GM19468 (cell line): ENCODE data around the gene DNASE1L3.
"Not testable (repeated sequence)": the region's sequence is repeated elsewhere in the genome, so short reads cannot be mapped to it uniquely, and the experiment has no call there.

Experiments used
- ATAC-seq: cut with Tn5 transposase; IDR thresholded peaks from one replicate; pipeline ENCODE4 v1.9.1; 2021; ENCODE audit warnings: mild to moderate bottlenecking, moderate library complexity, moderate number of reproducible peaks; ENCODE audit not compliant: unreplicated experiment; ENCODE audit errors: extremely low read depth

DNASE1L3 gene

DNA sequence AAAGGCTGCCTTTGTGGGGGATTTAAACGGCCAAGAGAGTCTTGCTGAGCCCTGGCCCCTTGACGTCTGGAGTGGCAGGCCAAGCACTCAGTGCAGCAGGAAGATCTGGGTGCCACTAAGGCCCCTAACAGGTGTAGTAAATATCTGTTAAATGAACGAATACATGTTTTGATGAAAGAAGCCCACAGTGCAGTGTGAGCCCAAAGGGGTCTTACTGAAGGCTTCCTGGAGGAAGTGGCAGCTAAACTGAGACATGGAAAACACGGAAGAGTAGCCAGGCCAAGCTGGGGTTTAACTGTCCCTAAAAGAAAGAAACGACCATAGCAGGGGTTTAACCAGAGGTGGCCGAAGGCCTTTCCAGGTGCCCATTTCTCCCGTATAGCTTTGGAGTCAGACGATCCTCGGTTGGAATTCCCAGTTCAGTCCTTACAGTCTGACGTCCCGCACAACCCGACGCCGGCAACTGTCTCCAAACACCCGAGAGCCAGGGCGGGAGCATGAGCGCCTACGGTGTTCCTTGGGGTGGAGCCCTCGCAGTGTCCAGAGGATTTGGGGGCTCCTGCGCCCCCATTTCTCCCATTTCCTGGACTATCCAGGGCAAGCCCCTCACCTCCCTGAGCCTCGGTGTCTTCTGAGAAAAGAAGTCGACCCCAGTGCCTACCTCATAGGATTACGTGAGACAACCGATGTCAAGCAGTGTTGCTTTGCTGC, 25.9 kb upstream of the DNASE1L3 start:
- no peak for ATAC-seq

- no peak for ATAC-seq
Observed at GRCh38 chr3:58235970-58236369, 25.2 kb upstream of the DNASE1L3 start.

GRCh38 chr3:58234516-58234931, 23.8 kb upstream of the DNASE1L3 start:
- no peak for ATAC-seq

DNA sequence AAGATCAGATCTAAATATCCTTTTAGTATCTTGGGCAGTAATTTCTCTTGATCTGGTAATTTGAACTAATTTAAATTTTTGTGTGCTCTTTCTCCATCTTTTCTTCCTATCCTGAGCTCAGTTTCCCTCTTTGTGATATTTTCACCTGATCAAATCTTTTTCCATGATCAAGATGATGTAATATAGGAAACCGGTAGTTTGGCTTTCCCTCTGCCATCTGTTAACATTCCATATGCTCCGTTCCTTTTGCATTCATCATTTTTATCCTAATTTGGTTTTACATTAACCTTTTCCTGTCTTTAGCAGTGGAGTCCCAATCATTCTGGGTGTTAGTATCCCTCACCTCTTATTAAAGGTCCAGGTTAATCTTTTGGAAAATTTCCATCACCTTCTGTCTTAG, 20.9 kb upstream of the DNASE1L3 start:
- ATAC-seq: no peak

GRCh38 chr3:58230876-58231552, 20.2 kb upstream of the DNASE1L3 start:
- ATAC-seq: no peak

DNA sequence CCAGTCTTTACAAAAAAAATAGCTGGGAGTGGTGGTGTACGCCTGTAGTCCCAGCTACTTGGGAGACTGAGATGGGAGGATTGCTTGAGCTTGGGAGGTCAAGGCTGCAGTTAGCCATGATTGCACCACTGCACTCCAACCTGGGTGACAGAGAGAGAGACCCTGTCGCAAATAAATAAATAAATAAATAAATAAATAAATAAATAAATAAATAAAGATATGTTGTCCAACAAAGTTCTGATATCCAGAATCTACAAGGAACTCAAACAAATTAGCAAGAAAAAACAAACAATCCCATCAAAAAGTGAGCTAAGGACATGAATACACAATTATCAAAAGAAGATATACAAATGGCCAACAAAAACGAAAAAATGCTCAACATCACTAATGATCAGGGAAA, 17.2 kb upstream of the DNASE1L3 start:
- ATAC-seq: not testable (repeated sequence)

GRCh38 chr3:58223855-58224254, 13.1 kb upstream of the DNASE1L3 start:
- no peak for ATAC-seq

DNA sequence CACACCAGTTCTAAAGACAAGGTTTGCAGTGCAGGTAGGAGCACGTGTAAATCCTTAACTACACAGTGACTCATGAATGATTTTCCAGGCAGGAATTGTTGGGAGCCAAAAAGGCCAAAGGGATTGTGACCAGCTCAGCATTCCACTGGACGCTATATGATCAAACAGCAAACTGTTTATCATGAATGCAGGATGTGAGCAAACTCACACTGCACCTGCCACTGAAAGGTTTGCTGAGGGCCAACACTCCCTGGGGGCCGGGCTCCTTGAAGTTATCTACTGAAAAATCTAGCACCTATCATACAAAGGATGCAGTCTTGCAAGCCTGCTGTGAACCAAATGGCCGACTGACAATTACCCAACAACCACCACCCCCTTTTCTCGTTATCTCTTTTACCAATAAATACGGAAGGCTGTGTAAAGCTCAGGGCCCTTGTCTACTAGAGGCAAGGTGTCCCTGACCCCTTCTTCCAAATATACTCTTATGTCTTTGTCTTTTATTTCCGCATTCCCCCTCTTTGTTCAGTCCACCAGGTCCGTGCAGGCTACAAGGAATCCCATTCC, 11.5 kb upstream of the DNASE1L3 start:
- ATAC-seq: no peak

GRCh38 chr3:58218904-58219303, 8.1 kb upstream of the DNASE1L3 start:
- ATAC-seq: peak; percentile 14

- ATAC-seq: no peak
Observed at GRCh38 chr3:58217209-58217811, 6.5 kb upstream of the DNASE1L3 start.

GRCh38 chr3:58216496-58217195, 5.9 kb upstream of the DNASE1L3 start:
- ATAC-seq: no peak

DNA sequence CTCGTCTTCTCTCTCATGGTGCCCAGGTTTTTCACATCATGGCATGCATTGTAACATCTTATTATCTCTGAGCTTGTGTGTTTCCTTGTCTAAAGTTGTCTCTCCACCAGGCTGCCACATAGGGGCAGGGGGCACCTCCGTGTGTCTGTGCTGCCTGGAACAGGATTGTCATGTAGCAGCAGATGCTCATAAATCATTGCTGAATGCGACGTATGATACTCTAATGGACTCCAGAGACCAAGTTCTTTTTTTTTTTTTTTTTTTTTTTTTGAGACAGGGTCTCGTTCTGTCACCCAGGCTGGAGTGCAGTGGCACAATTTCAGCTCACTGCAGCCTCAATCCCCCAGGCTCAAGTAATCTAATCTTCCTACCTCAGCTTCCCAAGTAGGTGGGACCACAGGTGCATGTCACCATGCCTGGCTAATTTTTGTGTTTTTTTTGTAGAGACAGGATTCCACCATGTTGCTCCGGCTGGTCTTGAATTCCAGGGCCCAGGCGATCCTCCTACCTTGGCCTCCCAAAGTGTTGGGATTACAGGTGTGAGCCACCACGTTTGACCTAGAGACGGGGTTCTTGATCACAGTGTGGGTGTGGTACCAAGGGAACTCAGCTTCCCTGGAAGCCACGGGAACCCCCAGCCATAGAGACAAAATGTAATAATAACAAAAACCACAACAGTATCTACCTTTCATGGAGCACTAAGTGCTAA, 4.7 kb upstream of the DNASE1L3 start:
- ATAC-seq: no peak

GRCh38 chr3:58214484-58215316, 3.9 kb upstream of the DNASE1L3 start:
- ATAC-seq: peak; percentile 49

GRCh38 chr3:58209933-58210332, 839 bp downstream of the DNASE1L3 start:
- ATAC-seq: no peak

DNA sequence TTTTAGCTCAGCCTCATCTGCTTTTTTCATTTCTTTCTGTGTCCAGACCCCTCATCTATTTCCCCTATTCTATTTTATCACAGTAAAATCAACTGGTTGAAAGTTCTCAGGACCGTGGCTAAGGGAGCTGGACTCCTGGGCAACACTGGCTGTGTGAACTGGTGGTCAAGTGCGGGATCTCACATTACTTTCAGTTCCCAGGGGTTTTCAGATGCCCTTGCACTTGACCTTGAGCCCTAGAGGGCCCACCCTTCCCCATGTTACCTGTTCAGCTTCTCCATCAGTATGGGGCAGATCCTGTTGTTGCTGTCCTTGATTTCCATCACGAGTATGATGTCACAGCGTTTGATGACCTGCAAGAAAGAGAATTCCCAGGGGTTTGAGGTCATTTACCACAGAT, 2.8 kb downstream of the DNASE1L3 start:
- ATAC-seq: no peak

DNA sequence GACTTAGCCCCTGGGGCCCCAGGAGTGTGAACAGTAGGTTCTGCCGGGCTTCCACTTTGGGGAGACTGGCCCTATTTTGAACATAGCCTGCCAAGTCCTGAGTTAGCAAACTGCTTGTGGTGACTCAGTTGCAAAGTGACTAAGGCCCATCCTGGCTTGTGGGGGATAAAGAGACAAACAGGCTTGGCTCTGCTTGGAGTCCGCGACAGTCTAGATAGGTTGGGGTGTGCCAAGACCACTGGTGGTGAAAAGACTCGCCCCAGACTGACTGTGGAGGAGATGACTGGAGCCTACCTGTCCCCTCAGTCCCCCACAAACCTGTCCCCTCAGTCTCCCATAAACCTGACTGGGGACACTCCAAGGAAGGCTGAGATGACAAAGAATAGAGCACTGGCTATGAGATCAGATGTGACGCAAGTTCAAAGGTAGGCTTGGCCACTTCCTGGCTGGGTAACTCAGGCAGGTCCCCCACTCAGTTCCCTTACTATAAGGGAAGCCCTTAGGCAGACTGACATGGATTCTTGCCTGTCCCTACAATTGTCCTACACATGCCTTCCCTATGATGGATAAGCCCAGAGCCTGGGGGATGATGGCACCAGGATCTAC, 4.3 kb downstream of the DNASE1L3 start:
- no peak for ATAC-seq

- ATAC-seq: no peak
Observed at GRCh38 chr3:58205981-58206380, 4.8 kb downstream of the DNASE1L3 start.

- ATAC-seq: no peak
Observed at GRCh38 chr3:58204720-58205119, 6.1 kb downstream of the DNASE1L3 start.

DNA sequence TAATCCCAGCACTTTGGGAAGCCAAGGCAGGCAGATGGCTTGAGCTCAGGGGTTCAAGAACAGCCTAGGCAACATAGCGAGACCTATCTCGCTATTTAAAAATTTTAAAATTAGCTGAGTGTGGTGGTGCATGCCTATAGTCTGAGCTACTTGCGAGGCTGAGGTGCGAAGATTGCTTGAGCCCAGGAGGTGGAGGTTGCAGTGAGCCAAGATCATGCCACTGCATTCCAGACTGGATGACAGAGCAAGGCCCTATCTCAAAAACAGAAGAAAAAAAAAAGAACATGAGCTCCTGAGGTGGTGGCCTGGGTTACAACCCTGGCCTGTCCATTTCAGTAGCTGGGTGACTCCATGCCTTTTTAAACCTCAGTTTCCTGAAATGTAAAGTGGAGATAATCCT, 7.2 kb downstream of the DNASE1L3 start:
- ATAC-seq: no peak
